Hepatocyte (in vitro differentiated cells): Measurements from ENCODE around the gene IP6K3.

Experiments used
- CTCF ChIP-seq: fragments of 200-600 bp; sonication (generic); IDR thresholded peaks from 2 replicates; pipeline ENCODE4 v1.5.1; 2016; ENCODE audit warnings: antibody characterized with exemption, mild to moderate bottlenecking; ENCODE audit not compliant: poor library complexity
- EZH2 ChIP-seq: fragments of 200-600 bp; sonication (generic); IDR thresholded peaks from 2 replicates; pipeline ENCODE4 v1.6.1; 2016; ENCODE audit warnings: antibody characterized with exemption, mild to moderate bottlenecking, borderline replicate concordance

DNA sequence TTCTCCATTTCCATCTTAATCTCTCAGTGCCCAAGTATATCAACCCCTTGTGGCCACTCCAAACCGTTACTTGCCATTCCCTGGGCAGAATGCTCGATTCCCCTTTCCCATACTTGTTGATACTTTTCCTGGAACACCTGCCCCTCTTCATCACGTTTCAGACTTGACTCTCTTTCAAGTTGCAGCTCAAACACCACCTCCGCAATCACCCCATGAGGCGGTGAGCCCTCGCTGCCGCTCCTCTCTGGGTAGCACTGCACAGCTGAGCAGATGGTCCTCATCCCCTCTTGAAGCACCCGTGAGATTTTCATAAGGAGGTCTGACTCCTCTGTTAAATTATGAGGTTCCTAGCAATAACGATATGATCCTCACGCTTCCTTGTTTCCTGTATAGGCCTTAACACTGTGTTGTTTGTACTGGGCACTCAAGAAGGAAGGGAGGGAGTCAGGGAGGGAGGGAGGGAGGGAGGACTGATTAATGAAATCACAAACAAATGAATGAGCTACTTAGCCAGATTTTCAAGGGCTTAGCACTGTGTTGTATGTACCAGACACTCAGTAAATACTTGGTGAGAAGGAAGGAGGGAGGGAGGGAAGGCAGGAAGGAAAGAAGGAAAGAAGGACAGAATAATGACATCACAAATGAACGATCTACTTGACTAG is 27.2 kb downstream of the IP6K3 start:
- no peak for TF ChIP-seq CTCF
- no peak for TF ChIP-seq EZH2
